Sigmoid colon (tissue), 7 donors: ENCODE data around the gene ZNF451. TPM values are rescaled to one million over a fixed set of nuclear protein-coding genes. Genes with fewer than 3 reads are reported as not detected.
"Not testable (repeated sequence)": the region's sequence is repeated elsewhere in the genome, so short reads cannot be mapped to it uniquely, and the experiment has no call there.

ENCODE experiments used
- DNase-seq: peaks from one replicate; pipeline ENCODE4 v3.0.0-alpha.2; 2019
- H3K27ac ChIP-seq, 4 donors: fragments of 200-600 bp; sonication (generic); one replicate each; pipeline ENCODE4 v1.5.1; 2016 to 2019; ENCODE audit warnings: mild to moderate bottlenecking in 1 of 4
- H3K27me3 ChIP-seq, 3 donors: fragments of 200-600 bp; sonication (generic); one replicate each; pipeline ENCODE4 v1.5.1; 2019; ENCODE audit warnings: mild to moderate bottlenecking in 1 of 3
- H3K36me3 ChIP-seq, 4 donors: fragments of 200-600 bp; sonication (generic); one replicate each; pipeline ENCODE4 v1.5.1; 2016 to 2019
- H3K4me1 ChIP-seq, 4 donors: fragments of 200-600 bp; sonication (generic); one replicate each; pipeline ENCODE4 v1.5.1; 2017 to 2019
- H3K4me3 ChIP-seq, 4 donors: fragments of 200-600 bp; sonication (generic); one replicate each; pipeline ENCODE4 v1.5.1; 2017 to 2019; ENCODE audit warnings: mild to moderate bottlenecking in 2 of 4, moderate library complexity in 1 of 4
- H3K9me3 ChIP-seq, 4 donors: fragments of 200-600 bp in 3 of 4; sonication (generic) in 3 of 4; one replicate each; pipeline versions ENCODE4 v1.5.1 to v1.6.1; 2013 to 2019
- EP300 ChIP-seq, 4 donors: sonication (generic); formaldehyde crosslinking; IDR thresholded peaks; one replicate each; pipeline ENCODE4 v1.6.1; 2017; ENCODE audit warnings: antibody characterized with exemption in 4 of 4
- POLR2A ChIP-seq, 2 donors: fragments of 450-650 bp; IDR thresholded peaks; one replicate each; pipeline ENCODE4 v1.6.1; 2016; ENCODE audit warnings: antibody characterized with exemption in 2 of 2, mild to moderate bottlenecking in 2 of 2, moderate library complexity in 2 of 2
- POLR2AphosphoS5 ChIP-seq, 4 donors: sonication (generic); formaldehyde crosslinking; IDR thresholded peaks; one replicate each; pipeline ENCODE4 v1.6.1; 2017; ENCODE audit warnings: antibody characterized with exemption in 4 of 4
- WGBS, 2 donors: extraction: QIAGEN DNeasy Blood & Tissue Kit; methylation state at CpG; one replicate each; pipeline ENCODE4 v1.1.7; 2013; 5-methylcytosine and 5-hydroxymethylcytosine counted together
- intact Hi-C: fragments of 100-400 bp; cut with DNase I; formaldehyde crosslinking; loops from one replicate; pipeline ENCODE4 v1.15.1; 2023
- polyA plus RNA-seq, 3 donors: library from polyadenylated mRNA; stranded (reverse); fragments of 200-250 nt; gene quantifications; one replicate each; pipeline ENCODE4 v1.2.3, GENCODE V29; 2013
- total RNA-seq, 4 donors: library from RNA; depleted of rRNA; stranded (reverse); fragments of >200 nt; gene quantifications; one replicate each; pipeline ENCODE4 v1.1.0, GENCODE V29; 2016
- TF ChIP-seq, protein P1 (sequence below), 4 experiments: fragments of 450-650 bp in 3 of 4; fragments of 200-600 bp in 1 of 4; IDR thresholded peaks; one replicate each; pipeline ENCODE4 v1.5.1; 2016 to 2019; ENCODE audit warnings: antibody characterized with exemption in 4 of 4, mild to moderate bottlenecking in 3 of 4, moderate library complexity in 2 of 4
- donor health status: healthy with polysubstance abuse.
- donor health status: Bipolar disorder and iron deficiency.
- donor health status: healthy.

Gene ZNF451
- total and polyA plus RNA-seq, 7 donors: 4.2 to 70.1 (median 56.6) TPM

DNA sequence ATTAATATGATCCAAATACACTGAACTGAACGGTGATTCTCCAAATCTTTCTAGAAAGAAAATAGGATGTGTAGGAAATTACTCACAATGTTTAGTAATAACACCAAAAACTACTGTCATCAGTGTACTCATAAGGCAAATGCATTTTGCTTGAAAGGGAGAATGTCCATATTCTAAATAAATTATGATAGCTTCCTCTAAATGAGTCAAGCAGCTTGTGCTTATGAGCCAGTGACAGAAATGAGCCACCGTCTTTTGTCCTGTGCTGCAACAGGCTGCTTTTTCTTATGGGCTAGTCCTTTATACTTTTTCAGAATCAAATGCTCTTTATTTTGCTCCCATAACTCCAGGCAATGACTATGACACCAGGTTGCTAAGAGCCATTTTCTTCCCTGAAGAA lies 4.5 kb upstream of the ZNF451 start:
- H3K27me3 ChIP-seq: no peaks in the 10 kb centered on the region
- intact Hi-C loops: loop anchor here (5.0 kb wide), 1 partner anchor 38 kb away; the partner anchor contains the start of gene KIAA1586
- no peak overlapping the region for H3K27ac ChIP-seq
- H3K9me3 ChIP-seq: no peaks in the 10 kb centered on the region
- 90 to 92% methylated on average over 2 of the region's 2 CpGs for WGBS, 2 donors
- H3K4me1 ChIP-seq: peaks cover 0 to 6% (median 6%) of the 10 kb centered on the region in 4 donors
- no peak for DNase-seq
- no peak overlapping the region for H3K4me3 ChIP-seq
- TF ChIP-seq POLR2AphosphoS5 (IDR thresholded peaks at IDR 0.05): no peak
- no peaks in the 10 kb centered on the region for H3K36me3 ChIP-seq

DNA sequence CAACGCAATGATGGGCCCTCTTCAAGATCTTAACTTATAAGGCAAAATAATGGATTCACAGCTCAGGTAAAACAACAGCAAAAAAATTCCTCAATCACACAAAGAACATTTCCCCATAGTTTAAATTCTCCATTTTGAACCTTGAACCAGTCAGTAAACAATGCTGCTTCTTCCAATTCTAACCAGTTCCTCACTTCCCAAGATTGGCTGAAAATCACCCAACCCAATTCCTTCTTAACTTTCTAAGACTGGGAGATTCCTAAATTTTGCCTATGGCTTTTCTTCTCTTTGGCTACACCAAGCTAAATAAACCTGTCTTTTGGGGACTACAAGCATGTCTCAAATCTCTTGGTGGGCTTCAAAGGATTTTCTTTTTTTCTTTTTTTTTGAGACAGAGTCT lies 3.1 kb upstream of the ZNF451 start:
- intact Hi-C loops: loop anchor here (5.0 kb wide), 1 partner anchor 40 kb away; the partner anchor contains the start of gene KIAA1586
- Histone ChIP-seq H3K4me3 (no peak overlapping the region), H3K27ac (no peak overlapping the region), H3K9me3 (no peaks in the 10 kb centered on the region), H3K4me1 (peaks cover 0 to 12% (median 11%) of the 10 kb centered on the region in 4 donors), H3K27me3 (no peaks in the 10 kb centered on the region), H3K36me3 (peaks cover 0 to 4% (median 0%) of the 10 kb centered on the region in 4 donors)
- DNase-seq: no peak
- no peak for TF ChIP-seq POLR2A (IDR thresholded peaks at IDR 0.05)
- TF ChIP-seq POLR2AphosphoS5 (IDR thresholded peaks at IDR 0.05): no peak
- no peak for TF ChIP-seq EP300 (IDR thresholded peaks at IDR 0.05)
- TF ChIP-seq, protein P1, sequence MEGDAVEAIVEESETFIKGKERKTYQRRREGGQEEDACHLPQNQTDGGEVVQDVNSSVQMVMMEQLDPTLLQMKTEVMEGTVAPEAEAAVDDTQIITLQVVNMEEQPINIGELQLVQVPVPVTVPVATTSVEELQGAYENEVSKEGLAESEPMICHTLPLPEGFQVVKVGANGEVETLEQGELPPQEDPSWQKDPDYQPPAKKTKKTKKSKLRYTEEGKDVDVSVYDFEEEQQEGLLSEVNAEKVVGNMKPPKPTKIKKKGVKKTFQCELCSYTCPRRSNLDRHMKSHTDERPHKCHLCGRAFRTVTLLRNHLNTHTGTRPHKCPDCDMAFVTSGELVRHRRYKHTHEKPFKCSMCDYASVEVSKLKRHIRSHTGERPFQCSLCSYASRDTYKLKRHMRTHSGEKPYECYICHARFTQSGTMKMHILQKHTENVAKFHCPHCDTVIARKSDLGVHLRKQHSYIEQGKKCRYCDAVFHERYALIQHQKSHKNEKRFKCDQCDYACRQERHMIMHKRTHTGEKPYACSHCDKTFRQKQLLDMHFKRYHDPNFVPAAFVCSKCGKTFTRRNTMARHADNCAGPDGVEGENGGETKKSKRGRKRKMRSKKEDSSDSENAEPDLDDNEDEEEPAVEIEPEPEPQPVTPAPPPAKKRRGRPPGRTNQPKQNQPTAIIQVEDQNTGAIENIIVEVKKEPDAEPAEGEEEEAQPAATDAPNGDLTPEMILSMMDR (IDR thresholded peaks at IDR 0.05): no peak
- WGBS, 2 donors: 96 to 98% methylated on average over 1 of the region's 1 CpG

DNA sequence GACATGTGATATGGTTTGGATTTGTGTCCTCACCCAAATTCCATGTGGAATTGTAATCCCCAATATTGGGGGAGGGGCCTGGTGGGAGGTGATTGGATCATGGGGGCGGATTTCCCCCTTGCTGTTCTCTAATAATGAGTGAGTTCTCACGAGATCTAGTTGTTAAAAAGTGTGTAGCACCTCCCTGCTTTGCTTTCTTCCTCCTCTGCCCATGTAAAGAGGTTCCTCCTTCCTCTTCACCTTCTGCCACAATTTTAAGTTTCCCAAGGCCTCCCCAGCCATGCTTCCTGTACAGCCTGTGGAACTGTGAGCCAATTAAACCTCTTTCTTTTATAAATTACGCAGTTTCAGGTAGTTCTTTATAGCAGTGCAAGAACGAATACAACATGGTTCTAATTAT lies 2.1 kb upstream of the ZNF451 start:
- WGBS, 2 donors: 83 to 89% methylated on average over 4 of the region's 4 CpGs
- Histone ChIP-seq H3K4me3 (no peak overlapping the region), H3K27ac (no peak overlapping the region), H3K36me3 (peaks cover 0 to 6% (median 0%) of the 10 kb centered on the region in 4 donors), H3K27me3 (no peaks in the 10 kb centered on the region), H3K4me1 (peaks cover 0 to 23% (median 18%) of the 10 kb centered on the region in 4 donors), H3K9me3 (no peaks in the 10 kb centered on the region)
- DNase-seq: no peak
- intact Hi-C loops: loop anchor here (5.0 kb wide), 1 partner anchor 41 kb away; the partner anchor contains the start of gene KIAA1586
- TF ChIP-seq EP300 (IDR thresholded peaks at IDR 0.05) (no peak), POLR2A (IDR thresholded peaks at IDR 0.05) (no peak), POLR2AphosphoS5 (IDR thresholded peaks at IDR 0.05) (no peak)
- TF ChIP-seq, protein P1 (IDR thresholded peaks at IDR 0.05): no peak

DNA sequence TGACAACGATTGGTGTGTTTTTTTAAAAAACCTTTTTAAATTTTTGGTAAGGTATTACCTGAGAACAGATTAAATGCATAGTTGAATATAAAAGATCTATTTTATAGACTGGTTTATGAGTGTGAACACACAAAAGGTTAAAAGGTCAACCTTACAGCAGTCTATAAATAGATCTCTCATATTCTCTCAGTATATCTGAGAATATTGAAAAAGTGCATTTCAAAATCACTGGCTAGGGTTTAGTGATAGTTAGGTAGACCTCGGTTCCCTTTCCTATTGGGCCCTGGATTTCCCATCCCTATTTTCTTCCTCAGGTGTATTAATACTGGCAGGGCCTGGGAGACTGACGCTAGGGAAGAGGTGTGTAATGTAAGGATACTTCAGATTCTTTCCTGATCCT lies 723 bp upstream of the ZNF451 start:
- TF ChIP-seq POLR2AphosphoS5 (IDR thresholded peaks at IDR 0.05) (no peak), POLR2A (IDR thresholded peaks at IDR 0.05) (no peak), EP300 (IDR thresholded peaks at IDR 0.05) (no peak)
- TF ChIP-seq, protein P1 (IDR thresholded peaks at IDR 0.05): no peak
- H3K4me1 ChIP-seq: peaks cover 0 to 36% (median 28%) of the 10 kb centered on the region in 4 donors
- WGBS, 2 donors: 34 to 56% methylated on average over 3 of the region's 3 CpGs
- H3K27me3 ChIP-seq: no peaks in the 10 kb centered on the region
- DNase-seq: no peak
- peak overlapping the region in 3 of 4 donors; percentile 87 to 90 (median 90) for H3K27ac ChIP-seq
- H3K4me3 ChIP-seq: peak overlapping the region; percentile 50 to 61 (median 56)
- intact Hi-C loops: loop anchor here (5.0 kb wide), 1 partner anchor 42 kb away; the partner anchor contains the start of gene KIAA1586
- H3K36me3 ChIP-seq: peaks cover 0 to 6% (median 0%) of the 10 kb centered on the region in 4 donors
- H3K9me3 ChIP-seq: no peaks in the 10 kb centered on the region

DNA sequence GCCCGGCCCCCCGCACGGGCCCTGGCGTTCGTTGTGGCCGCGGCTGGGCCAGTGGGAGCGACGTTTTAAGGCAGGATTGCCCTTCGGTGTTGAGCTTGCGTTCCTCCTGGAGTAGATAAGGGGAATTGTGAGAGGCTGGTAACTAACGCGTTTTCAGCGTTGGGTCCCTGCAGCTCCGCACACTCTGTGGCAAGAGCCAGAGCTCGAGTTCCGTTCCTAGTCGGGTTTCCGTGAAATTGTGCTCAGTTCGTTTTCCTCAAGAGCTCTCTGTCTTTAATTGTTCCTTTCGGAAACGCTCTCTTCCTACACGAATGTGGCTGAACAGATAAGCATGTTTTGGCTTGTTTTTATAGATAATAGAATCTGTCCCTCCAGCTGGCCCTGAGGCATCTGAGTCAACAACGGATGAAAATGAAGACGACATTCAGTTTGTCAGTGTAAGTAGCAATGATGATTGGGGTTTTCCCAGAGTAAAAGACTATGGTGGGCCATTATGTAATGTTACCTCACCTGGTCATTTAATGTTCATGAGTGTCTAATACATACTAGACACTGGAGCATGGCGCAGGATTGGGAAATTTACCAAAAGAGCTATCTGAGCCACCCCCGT lies 575 bp downstream of the ZNF451 start:
- not testable (repeated sequence) for H3K27me3 ChIP-seq, H3K9me3 ChIP-seq, DNase-seq, H3K36me3 ChIP-seq
- H3K4me3 ChIP-seq: peak overlapping the region in 3 of 4 donors; percentile 54 to 61 (median 59)
- peak overlapping the region in 3 of 4 donors; percentile 85 to 90 (median 90) for H3K27ac ChIP-seq
- no CpG with 5 or more reads among the region's 27 CpGs for WGBS, 2 donors
- peaks cover 0 to 48% (median 32%) of the 10 kb centered on the region in 4 donors for H3K4me1 ChIP-seq
- intact Hi-C loops: loop anchor here (2.0 to 5.0 kb wide), 2 partner anchors 82 to 224 kb away; partner anchors contain the start of gene BAG2

DNA sequence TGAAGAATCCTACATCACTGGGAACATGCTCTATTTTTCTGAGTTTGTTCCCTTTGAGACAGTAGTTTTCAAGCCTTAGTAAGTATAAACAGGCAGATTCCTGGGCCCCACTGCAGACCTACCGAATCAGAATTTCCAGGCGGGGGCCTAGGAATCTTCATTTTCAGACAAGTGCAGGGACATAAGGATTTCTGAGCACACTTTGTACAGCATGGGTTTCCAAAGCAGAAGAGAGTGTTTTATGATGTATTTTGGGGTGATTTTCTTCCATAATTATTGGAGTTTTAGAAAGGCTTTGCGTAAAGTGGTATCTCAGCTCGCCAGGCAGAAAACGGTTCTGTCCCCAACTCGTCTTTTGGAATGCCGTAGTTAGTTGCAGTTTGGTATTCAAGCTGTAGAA lies 1.4 kb downstream of the ZNF451 start:
- intact Hi-C loops: loop anchor here (2.0 to 5.0 kb wide), 2 partner anchors 81 to 223 kb away; partner anchors contain the start of gene BAG2
- H3K36me3 ChIP-seq, H3K27me3 ChIP-seq, DNase-seq, H3K9me3 ChIP-seq: not testable (repeated sequence)
- 86 to 93% methylated on average over 7 of the region's 7 CpGs for WGBS, 2 donors
- peak overlapping the region in 3 of 4 donors; percentile 48 to 67 (median 58) for H3K27ac ChIP-seq
- peak overlapping the region in 2 of 4 donors; percentile 3 to 4 for H3K4me3 ChIP-seq
- H3K4me1 ChIP-seq: peaks cover 0 to 48% (median 32%) of the 10 kb centered on the region in 4 donors
